ENCODE results near the gene GLI3.

GLI3 gene

DNA sequence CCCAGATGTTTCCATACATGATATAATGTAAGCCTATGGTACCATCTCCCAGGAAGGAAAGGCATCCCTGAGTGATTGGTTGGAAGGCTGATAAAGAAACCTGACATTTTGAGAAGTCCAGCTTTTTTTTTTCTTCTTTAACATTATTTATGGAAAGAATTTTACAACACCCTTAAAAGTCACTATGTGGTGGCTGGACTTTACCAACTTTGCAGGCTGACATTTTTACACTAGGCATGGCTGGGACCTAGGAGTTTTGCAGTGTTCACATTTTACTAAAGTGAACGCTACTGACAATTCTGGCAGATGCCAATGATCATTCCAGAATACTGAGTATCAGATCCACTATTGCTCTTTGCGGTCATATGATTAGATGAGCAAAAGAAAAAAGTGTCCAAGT lies 239.9 kb downstream of the GLI3 start:
- no peak for DNase-seq (ENCODE audit: low read depth)
- TF ChIP-seq, protein P1, sequence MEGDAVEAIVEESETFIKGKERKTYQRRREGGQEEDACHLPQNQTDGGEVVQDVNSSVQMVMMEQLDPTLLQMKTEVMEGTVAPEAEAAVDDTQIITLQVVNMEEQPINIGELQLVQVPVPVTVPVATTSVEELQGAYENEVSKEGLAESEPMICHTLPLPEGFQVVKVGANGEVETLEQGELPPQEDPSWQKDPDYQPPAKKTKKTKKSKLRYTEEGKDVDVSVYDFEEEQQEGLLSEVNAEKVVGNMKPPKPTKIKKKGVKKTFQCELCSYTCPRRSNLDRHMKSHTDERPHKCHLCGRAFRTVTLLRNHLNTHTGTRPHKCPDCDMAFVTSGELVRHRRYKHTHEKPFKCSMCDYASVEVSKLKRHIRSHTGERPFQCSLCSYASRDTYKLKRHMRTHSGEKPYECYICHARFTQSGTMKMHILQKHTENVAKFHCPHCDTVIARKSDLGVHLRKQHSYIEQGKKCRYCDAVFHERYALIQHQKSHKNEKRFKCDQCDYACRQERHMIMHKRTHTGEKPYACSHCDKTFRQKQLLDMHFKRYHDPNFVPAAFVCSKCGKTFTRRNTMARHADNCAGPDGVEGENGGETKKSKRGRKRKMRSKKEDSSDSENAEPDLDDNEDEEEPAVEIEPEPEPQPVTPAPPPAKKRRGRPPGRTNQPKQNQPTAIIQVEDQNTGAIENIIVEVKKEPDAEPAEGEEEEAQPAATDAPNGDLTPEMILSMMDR (conservative IDR thresholded peaks at IDR 0.05; ENCODE audit: low read depth, low read length), result no peak
- H3K4me3 ChIP-seq (ENCODE audit: low read length), result no peak overlapping the region

DNA sequence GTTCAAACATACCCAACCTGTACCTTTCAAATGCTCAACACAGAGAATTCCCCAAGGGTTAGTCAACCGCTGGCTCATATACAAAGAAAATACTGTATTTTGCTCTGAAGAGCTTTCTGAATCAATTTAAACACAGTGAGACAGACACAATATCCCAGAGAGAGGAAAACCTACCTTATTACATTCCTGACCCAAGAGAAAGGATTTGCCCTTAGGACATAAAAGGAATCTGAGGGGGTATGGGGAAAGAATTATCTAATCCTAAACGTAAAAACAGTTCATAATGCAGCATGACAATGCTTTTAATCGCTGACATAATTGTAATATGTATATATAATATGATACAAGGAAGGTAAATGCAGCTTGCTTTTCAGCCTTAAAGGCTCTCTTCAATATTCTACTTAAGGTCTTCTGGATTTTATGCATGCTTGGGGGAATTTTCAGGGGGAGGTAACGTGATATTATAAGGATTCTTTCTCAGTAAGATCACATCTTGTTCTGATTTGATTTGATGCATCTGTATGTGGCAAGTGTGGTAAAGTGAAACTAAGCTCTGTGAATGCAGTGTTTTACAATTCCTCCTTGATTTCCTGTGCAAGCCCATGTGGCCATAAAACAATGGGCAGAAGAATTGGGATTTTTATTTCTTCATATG lies 240.5 kb downstream of the GLI3 start:
- H3K4me3 ChIP-seq (ENCODE audit: low read length), result no peak overlapping the region
- TF ChIP-seq, protein P1 (conservative IDR thresholded peaks at IDR 0.05; ENCODE audit: low read depth, low read length), result no peak
- no peak for DNase-seq (ENCODE audit: low read depth)

- TF ChIP-seq, protein P1 (conservative IDR thresholded peaks at IDR 0.05; ENCODE audit: low read depth, low read length), result no peak
- H3K4me3 ChIP-seq (ENCODE audit: low read length), result no peak overlapping the region
- DNase-seq (ENCODE audit: low read depth), result no peak
Observed at GRCh38 chr7:41995632-41996271, 241.3 kb downstream of the GLI3 start.

DNA sequence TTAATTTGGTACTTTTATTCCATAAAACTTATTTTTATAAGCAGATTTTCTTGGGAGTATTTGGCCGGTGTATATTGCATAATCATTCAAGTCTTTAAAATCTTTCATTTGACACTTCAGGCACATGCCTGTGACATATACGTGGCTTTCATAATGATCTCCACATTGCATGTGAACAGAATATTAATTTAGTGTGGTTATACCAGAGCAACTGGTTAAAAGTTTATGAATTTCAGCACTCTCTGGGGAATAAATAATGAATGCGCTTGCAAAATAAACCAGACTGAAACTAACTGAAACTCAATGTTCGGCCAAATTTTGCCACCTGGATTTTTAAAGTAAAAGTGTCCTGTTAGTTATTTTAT lies 242.3 kb downstream of the GLI3 start:
- no peak overlapping the region for H3K4me3 ChIP-seq (ENCODE audit: low read length)
- no peak for DNase-seq (ENCODE audit: low read depth)
- TF ChIP-seq, protein P1 (conservative IDR thresholded peaks at IDR 0.05; ENCODE audit: low read depth, low read length), result no peak

DNA sequence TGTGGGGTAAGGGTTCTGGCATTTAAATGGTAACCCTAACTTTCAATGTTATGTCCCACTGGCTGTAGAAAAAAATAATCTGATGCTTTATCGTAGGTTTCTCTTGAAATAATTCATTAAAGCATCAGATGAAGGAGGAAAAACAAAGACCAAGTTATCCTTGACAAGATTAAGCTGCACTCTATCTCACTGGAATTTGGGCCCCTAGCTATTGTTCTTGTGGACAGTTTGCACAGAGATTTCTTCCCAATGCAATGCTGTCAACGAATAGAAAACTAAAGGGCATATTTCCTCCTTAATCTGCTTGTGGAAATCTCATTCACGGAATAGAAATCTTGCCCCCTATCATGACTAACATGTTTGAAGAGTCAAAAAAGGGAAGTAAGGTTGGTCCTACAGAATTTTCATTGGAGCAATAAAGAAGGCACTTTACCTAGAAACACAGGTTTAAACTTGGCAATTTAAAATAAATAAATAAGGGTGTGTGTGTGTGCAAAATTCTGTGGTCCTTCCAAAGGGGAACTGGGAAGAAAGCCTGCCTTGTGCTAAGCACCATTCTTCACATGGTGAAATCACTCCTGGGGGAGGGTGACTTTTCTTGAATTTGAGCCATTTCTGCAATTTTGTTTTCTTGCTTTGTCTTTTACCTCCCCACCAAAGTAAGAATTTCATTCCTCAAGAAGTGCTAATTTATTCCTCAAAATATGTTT lies 242.8 kb downstream of the GLI3 start:
- DNase-seq (ENCODE audit: low read depth), result no peak
- no peak overlapping the region for H3K4me3 ChIP-seq (ENCODE audit: low read length)
- TF ChIP-seq, protein P1 (conservative IDR thresholded peaks at IDR 0.05; ENCODE audit: low read depth, low read length), result no peak

DNA sequence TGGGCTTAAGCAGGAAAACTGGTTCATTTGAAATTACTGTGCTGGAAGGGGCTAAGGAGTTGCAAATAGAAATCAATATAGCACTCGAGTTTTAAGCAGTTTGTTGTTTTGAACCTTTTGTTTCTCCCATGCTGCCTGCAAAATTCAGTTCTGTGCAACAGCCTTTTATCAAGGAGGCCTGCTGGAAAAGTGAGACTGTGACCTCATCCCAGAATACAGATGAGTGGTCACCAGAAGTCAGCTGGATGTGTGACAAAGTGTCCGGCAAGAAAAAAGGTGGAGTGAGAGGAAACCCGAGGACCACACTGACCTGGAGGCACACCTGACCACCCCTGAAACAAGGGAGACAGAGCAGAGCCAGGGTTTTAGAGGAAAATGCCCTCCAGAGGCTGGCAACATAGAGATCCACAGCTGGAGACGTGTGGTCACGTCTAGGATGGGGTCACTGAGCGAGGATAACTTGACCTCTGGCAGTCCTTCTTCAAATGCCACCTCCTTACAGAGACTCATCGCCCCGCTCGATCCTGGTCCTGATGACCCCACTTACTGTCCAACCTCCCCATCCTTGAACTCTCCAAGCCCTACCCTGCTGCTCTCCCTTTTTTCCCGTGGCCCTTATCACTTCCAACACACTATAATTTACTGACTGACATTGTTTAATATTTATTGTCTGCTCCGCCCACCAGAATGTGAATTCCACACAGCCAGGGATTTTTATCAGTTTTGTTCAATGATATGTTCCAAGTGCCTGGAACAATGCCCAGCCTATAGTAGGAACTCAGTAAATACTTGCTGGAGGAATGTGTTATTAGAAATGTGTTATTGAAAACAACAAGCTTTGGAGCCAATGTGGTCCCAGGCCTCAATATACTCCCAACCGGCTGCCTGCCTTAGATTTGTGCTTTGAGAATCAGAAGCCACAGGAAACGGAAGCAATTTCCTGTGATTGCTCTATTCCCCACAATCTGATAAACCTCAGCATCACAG lies 243.8 kb downstream of the GLI3 start:
- DNase-seq (ENCODE audit: low read depth), result no peak
- H3K4me3 ChIP-seq (ENCODE audit: low read length), result no peak overlapping the region
- TF ChIP-seq, protein P1 (conservative IDR thresholded peaks at IDR 0.05; ENCODE audit: low read depth, low read length), result no peak
